Germinal center (tissue), 1 donor: ENCODE results near the gene PRR13.
"Not testable (repeated sequence)": the region's sequence is repeated elsewhere in the genome, so short reads cannot be mapped to it uniquely, and the experiment has no call there.

ENCODE experiments used
- DNase-seq: peaks from one replicate; pipeline ENCODE4 v3.0.0; 2012; ENCODE audit warnings: mixed read lengths, low spot score

The PRR13 gene, protein sequence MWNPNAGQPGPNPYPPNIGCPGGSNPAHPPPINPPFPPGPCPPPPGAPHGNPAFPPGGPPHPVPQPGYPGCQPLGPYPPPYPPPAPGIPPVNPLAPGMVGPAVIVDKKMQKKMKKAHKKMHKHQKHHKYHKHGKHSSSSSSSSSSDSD

DNA sequence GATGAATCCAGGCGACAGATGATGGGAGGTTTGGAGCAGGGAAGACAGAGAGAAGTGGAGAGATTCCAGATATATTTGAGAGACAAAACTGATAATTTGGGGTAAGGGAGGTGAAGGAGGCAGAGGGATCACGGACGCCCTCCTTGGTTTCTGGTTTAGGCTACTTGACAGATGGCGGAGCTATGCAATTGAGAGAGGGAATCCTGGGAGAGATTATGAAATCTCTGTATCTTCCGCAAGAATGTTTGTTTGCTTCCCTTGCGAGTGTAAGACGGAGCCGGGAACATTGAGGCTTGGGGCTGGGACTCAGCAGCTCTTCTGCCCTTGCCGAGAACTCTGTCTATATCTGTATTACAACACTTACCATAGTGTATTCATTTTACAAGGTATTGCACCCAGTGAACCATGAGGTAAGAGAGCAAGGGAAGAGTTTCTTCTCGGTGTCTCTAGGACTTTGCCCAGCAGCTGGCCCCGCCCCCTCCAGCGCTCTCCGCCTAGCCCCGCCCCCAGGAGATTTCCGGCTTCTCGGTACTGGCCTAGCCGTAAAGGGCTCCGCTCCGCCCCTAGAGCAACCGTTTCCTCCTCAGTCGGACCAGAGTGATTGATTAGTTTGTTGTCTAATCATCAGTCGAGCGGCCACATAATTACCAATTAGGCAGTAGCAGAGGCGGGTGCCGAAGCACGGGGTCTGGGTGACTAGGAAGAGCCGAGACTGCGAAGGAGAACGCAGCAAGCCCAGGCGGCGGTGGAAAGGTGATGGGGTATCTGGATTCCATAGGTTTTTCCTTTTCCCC lies at the start of gene PRR13:
TSS of gene PRR13 (plus strand) at position 695 of the 794 bp plus-strand sequence. CDS start 981 bp downstream, outside the sequence.
- DNase-seq = peak; percentile 96

DNA sequence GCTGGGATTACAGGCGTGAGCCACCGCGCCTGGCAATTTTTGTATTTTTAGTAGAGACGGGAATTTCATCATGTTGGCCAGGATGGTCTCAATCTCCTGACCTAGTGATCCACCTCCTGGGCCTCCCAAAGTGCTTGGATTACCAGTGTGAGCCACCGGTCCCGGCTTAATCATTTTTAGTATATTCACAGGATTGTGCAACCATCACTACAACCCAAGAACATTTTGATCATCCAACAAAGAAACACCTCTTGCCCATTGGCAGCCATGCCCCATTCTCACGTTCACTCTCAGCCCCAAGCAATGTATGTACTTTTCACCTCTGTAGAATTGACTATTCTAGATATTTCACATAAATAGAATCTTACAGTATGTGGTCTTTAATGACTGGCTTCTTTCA lies 41.6 kb upstream of the PRR13 start:
- no peak for DNase-seq

DNA sequence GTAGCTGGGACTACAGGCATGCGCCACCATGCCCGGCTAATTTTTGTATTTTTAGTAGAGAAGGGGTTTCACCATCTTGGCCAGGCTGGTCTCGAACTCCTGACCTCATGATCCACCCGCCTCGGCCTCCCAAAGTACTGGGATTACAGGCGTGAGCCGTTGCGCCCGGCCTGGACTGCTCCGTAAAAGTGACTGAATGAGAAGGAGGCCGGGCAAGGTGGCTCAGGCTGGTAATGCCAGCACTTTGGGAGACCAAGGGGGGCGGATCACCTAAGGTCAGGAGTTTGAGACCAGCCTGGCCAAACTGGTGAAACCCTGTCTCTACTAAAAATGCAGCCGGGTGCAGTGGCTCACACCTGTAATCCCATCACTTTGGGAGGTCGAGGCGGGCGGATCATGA lies 39.2 kb upstream of the PRR13 start:
- DNase-seq = not testable (repeated sequence)

DNA sequence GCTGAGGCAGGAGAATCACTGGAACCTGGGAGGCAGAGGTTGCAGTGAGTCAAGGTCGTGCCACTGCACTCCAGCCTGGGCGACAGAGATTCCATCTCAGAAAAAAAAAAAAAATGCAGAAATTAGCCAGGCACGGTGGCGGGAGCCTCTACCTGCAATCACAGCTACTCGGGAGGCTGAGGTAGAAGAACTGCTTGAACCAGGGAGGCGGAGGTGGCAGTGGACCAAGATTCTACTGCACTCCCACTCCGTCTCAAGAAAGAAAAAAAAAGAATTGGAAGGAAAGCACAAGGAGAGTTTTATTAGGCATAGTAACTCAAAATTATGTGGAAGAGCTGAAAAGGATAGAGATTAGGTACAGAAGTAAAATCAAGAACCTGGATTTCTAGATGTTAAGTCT lies 38.7 kb upstream of the PRR13 start:
- no peak for DNase-seq

DNA sequence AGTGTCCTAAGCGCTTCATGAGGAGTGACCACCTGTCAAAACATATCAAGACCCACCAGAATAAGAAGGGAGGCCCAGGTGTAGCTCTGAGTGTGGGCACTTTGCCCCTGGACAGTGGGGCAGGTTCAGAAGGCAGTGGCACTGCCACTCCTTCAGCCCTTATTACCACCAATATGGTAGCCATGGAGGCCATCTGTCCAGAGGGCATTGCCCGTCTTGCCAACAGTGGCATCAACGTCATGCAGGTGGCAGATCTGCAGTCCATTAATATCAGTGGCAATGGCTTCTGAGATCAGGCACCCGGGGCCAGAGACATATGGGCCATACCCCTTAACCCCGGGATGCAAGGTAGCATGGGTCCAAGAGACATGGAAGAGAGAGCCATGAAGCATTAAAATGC lies 30.6 kb upstream of the PRR13 start:
- no peak for DNase-seq

DNA sequence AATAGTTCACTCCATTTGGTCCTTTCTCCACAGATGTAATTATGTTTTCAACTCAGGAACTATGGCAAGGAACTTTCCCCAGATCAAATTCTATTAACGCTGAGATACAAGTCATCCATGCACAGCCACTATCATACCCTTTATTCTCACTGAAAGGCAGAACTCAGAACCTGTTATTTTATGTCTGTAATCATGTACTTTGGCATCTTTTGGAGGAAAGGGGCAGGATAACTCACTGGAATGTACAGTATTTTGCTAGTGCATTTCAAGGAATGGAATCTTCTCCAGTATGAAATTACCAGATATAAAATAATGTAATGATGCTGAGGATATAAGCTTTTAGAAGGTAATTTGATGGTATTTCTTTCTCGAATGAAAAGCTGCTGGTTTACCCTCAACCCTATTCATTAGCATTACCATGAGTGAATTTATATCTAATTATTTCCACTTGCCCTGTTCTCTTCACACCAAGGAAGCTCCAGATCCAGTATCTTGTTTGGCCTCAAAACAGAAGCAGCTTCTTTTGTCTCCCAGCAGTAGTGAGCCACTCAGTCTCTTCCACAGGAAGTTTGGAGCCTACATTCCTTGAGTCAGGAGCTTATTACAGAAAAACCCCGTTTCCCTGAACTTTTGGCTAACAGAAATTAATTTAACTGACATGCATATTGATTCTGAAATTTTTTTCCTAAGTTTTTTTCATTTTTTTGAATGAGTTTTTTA lies 27.9 kb upstream of the PRR13 start:
- DNase-seq = no peak

DNA sequence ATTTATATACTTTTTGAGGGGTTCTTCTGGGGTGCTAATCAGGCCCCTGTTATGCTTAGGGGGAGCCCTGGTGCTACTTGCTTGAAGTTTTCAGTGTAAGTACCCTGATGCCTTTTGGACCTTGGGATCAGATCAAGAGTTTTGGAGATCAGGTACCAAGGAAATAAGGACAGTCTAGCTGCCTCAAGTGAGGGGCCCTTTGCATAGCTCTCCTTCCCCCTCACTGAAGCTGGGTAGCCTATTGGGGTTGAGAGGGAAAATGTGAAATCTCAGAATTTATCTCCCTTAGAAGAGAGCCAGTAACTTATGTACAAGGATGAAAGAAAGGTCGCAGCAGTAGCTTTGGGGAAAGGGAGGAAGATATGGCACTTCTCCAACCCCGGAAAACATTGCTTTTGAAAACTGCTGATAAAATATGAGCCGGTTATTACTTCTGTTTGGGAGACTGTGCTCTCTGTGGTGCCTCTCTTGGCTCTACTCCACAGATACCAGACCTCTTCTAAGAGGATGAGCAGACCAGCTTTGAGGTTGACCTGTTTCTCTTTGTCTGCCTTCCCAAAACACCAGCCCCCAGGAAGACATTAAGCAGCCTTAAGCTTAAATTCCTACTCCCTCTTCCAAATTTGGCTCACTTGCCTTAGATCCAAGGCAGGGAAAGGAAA lies 26.6 kb upstream of the PRR13 start:
- DNase-seq = no peak

DNA sequence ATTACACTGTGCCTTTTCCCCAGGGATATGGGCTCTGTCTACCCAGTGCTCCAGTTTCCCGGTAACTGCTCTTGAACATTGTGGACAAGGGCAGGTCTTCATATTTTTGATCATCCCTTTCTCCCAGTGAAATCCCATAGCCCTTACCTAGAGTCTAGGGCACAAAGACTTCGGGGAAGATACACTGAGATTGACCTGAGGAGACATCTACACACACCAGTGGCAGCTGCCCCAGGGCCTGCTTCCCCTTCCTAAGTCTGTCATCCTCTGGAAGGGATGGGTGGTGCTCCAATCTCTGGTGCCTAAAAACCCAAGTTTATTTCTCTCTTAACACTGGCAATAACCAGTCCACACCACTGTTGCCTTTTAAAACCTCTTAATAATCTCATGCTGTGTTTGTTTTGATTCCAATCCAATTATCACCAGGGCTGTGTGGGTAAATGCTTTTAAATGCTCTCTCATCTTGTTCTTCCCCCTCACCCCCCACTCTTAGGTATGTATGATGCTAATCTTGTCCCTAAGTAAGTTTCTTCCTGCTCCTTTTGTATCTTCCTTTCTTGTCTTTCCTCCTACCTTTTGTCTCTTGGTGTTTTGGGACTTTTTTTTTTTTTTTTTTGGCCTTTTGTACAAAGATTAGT lies 25.7 kb upstream of the PRR13 start:
- DNase-seq = not testable (repeated sequence)

DNA sequence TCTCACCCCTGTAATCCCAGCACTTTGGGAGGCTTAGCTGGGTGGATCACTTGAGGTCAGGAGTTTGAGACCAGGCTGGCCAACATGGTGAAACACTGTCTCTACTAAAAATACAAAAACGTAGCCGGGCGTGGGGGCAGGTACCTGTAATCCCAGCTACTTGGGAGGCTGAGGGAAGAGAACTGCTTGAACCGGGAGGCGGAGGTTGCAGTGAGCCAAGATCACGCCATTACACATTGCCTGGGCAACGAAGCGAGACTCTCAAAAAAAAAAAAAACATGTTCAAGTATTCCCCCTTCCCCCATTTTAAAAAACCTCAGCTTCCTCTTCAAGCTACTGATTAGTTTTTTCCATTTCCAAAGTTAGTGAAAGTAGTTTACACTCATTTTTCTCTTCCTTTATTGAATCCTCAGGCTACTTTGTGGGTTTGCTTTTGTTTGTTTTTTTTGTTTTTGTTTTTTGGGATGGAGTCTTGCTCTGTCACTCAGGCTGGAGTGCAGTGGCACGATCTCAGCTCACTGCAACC lies 24.2 kb upstream of the PRR13 start:
- not testable (repeated sequence) for DNase-seq

DNA sequence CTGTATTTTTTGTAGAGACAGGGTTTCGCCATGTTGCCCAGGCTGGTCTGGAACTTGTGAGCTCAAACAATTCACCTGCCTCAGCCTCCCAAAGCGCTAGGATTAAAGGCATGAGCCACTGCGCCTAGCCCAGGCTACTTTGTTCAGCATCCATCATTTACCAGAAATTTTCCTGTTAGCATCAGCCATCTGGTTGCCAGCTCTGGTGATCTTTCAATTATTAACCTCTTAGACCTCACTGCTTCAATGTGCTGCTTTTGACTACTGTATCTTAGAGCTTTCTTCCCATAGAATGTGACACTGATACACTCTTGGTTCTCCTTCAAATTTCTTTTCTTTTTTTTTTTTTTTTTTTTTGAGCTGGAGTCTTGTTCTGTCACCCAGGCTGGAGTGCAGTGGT lies 23.3 kb upstream of the PRR13 start:
- DNase-seq = no peak

DNA sequence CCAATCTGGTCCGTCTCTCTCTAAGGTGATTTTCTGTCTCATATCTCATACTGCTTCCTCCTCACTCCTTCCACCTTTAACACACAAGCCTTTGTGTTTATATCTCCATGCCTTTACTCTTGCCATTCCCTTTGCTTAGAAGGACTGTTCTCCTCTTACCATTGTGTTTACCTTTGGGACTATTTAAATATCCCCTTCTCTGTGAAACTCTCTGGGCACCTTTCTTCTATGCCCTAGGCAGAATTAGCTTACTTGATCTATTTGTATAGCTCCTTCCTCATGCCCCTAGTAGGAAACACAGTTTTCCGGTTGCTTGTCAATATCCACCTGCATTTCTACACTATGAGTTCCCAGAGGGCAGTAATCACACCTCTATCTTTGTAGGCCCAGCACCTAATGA lies 21.8 kb upstream of the PRR13 start:
- no peak for DNase-seq

DNA sequence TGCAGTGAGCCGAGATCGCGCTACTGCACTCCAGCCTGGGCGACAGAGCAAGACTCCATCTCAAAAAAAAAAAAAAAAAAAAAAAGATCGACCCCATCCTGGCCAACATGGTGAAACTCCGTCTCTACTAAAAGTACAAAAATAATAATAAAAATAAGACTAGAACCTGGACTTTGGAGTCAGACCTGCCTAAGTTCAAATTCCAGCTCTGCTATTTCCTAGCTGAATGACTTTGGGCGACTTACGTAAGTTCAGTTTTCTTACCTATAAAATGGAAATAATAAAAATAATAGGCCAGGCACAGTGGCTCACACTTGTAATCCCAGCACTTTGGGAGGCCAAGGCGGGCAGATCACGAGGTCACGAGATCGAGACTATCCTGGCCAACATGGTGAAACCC lies 19.3 kb upstream of the PRR13 start:
- not testable (repeated sequence) for DNase-seq

DNA sequence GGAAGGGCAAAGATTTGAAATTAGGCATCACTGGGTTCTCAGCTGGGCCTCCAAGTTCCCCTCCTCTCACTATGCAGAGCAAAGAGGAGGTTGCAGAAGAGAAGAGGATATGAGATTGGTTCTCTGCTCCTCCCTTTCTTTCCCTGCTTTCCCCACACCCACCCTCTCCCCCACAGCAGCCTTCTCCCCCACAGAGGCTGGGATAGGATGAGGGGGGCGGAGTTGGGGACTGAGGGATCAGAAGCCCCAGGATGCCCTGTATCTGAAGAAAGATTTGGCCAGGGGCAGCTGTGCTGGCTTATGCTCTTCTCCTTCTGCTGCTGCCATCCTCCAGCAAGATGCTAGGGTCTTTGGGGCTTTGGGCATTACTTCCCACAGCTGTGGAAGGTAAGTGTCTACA lies 17.9 kb upstream of the PRR13 start, which contains the start of gene AMHR2:
TSS of gene AMHR2 (plus strand) at position 259 of the 400 bp plus-strand sequence. CDS start at position 339, 80 bp downstream.
- no peak for DNase-seq

DNA sequence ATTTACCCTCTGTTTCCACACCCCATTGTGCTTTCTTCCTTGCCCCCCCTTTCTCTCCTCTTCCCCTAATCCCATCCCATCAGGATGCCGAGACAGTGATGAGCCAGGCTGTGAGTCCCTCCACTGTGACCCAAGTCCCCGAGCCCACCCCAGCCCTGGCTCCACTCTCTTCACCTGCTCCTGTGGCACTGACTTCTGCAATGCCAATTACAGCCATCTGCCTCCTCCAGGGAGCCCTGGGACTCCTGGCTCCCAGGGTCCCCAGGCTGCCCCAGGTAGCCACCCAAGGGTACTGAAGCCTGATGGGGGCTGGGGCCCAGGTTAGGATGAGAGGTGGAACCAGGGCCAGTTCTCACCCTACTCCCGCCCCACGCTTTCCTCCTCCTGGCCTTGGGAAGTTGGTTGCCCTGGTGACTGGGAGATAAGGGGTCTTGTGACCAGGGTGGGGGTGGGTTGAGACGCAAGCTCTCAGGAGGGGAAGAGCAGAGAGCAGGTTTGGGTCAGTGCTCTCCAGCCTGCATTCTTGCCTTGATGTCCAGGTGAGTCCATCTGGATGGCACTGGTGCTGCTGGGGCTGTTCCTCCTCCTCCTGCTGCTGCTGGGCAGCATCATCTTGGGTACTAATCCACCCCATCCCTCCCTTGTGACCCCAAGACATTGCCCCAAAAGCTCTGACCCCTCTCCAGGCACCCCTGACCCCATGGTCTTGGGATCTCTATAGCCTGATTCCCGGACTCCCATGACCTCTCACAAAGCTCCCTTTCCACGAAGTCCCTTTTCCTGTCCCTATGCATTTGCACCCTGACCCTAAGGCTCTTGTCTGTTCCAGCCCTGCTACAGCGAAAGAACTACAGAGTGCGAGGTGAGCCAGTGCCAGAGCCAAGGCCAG lies 16.7 kb upstream of the PRR13 start:
- no peak for DNase-seq

DNA sequence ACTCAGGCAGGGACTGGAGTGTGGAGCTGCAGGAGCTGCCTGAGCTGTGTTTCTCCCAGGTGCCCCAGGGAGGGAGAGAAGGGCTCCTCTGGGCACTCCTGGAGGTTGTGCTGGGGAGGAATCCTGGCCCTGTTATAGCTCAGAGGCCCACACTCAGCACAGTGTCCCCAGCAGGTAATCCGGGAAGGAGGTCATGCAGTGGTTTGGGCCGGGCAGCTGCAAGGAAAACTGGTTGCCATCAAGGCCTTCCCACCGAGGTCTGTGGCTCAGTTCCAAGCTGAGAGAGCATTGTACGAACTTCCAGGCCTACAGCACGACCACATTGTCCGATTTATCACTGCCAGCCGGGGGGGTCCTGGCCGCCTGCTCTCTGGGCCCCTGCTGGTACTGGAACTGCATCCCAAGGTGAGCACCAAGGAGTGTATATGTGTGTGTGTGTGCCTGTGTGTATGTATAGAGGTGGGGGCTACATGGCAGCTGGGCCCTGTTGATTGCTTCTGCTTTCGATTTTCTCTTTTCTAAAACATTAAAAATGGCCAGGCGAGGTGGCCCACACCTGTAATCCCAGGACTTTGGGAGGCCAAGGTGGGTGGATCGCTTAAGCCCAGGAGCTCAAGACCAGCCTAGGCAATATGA lies 15.9 kb upstream of the PRR13 start:
- DNase-seq = no peak

DNA sequence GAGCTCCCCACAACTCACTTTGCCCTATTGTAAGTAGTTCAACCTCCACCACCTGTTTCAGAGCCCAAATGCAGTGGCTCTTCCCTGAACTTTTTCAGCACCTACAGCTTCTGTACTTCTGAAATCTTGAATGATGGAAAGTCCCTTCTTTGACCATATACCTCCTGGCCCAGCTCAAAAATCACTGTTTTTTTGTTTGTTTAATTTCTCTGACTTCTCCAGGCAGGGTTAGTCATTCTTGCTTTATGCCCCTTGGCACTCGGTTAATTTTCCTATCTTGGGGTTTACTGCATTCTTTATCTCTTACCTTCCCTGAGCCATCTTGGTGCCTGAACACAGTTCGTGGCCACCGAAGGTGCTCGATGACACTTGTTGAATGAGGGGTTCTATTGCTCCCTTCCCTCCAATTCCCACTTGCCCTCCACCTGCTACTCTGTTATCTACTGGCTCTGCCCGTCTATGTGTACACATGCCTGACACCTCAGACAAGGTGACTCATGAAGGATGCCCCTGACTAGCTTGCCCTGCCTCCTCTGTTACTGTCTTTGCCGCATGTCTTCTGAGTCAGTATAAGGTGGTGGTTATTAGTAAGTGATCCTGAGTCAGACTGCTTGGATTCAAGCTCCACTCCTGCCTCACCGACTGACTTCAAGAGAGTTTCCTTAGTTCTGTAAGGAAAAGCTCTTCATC lies 13.5 kb upstream of the PRR13 start:
- no peak for DNase-seq

DNA sequence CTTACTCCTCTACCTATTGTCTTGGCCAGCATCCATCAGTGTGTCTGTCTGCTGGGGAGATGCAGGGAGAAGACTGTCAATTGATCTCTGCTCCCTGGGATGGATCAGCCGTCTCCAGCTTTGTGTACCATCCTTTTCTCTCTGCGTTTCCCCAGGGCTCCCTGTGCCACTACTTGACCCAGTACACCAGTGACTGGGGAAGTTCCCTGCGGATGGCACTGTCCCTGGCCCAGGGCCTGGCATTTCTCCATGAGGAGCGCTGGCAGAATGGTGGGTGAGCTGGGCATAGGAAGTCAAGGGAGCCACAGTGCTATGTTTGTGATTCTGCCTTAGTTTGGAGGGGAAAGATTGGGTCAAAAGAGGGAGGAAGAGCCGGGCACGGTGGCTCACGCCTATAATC lies 12.8 kb upstream of the PRR13 start:
- no peak for DNase-seq

DNA sequence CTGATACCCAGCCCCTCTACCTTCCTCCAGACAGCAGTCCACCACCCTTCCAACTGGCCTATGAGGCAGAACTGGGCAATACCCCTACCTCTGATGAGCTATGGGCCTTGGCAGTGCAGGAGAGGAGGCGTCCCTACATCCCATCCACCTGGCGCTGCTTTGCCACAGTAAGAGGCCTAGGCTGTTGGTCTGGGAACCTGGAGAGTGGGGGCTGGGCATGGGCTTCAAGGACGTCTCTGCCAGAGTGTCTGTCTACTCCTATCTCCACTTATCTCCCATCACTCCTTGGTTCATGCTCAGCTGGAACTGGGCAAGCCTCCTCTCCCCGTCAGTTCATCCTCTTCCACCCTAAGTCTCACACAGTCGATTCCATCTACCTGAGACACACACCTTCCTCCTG lies 11.4 kb upstream of the PRR13 start:
- no peak for DNase-seq

DNA sequence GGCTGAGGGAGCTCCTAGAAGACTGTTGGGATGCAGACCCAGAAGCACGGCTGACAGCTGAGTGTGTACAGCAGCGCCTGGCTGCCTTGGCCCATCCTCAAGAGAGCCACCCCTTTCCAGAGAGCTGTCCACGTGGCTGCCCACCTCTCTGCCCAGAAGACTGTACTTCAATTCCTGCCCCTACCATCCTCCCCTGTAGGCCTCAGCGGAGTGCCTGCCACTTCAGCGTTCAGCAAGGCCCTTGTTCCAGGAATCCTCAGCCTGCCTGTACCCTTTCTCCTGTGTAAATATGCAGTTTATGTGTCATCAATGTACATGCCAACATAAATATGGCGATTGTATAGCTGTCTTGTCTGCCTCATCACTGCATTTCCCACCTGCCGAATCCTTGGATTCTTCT lies 10.3 kb upstream of the PRR13 start:
- DNase-seq = no peak

DNA sequence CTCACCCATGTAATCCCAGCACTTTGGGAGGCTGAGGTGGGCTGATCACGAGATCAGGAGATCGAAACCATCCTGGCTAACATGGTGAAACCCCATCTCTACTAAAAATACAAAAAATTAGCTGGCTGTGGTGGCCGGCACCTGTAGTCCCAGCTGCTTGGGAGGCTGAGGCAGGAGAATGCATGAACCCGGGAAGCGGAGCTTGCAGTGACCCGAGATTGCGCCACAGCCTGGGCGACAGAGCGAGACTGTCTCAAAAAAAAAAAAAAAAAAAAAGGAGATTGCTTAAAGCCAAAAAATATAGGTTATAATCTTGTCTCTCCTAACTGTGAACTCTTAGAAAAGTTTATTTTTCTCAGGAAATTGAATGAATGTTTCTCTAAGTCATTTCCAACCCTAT lies 6.2 kb upstream of the PRR13 start:
- not testable (repeated sequence) for DNase-seq
